ENCODE results near the gene NQO2. TPM values are rescaled to one million over a fixed set of nuclear protein-coding genes. Genes with fewer than 3 reads are reported as not detected.

NQO2 gene
- total RNA-seq, 1 experiment from 2014 or later = 82.9 TPM

DNA sequence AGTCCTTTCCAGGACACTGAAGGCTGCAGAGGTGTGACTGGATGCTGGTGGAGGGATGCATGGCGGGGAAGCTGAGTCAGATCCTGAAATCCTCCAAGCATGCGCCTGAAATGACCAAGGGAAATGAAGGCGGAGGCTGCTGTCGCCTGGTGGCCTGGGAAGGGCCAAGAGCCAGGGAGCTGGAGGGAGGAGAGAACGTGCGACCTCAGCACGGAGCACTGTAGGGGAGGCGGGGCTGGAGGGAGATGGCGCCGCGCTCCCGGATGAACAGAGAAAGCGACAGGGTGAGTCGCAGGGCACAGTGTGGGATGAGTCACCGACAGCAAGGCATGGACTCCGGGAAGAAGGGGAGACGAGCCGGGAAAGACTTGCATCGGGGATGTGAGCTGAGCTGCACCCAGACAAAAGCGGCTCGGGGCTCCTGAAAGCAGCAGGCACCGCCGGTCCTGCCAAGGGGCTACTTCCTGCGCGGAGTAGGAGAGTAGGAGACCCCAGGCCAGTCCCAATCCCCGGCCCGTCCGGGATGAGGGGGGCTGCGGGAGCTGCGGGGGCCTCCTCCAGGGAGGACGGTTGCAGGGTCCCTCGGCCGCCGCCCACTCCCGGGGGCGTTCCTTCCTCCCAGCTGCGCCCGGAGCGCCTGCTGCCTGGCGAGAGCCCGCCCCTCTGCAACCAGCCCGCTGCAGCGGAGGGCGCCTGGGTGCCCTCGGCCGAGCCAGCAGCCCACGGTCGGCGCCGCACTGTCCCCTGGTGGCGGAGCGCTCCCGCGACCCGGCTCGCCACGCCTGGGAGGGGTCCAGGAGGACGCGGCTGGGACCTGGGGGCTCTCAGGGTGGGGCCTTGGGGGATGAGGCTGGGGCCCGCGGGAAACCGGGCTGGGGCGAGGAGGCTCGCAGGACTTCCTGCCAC lies 11.0 kb upstream of the NQO2 start (continued):
- TF ChIP-seq, protein P1, sequence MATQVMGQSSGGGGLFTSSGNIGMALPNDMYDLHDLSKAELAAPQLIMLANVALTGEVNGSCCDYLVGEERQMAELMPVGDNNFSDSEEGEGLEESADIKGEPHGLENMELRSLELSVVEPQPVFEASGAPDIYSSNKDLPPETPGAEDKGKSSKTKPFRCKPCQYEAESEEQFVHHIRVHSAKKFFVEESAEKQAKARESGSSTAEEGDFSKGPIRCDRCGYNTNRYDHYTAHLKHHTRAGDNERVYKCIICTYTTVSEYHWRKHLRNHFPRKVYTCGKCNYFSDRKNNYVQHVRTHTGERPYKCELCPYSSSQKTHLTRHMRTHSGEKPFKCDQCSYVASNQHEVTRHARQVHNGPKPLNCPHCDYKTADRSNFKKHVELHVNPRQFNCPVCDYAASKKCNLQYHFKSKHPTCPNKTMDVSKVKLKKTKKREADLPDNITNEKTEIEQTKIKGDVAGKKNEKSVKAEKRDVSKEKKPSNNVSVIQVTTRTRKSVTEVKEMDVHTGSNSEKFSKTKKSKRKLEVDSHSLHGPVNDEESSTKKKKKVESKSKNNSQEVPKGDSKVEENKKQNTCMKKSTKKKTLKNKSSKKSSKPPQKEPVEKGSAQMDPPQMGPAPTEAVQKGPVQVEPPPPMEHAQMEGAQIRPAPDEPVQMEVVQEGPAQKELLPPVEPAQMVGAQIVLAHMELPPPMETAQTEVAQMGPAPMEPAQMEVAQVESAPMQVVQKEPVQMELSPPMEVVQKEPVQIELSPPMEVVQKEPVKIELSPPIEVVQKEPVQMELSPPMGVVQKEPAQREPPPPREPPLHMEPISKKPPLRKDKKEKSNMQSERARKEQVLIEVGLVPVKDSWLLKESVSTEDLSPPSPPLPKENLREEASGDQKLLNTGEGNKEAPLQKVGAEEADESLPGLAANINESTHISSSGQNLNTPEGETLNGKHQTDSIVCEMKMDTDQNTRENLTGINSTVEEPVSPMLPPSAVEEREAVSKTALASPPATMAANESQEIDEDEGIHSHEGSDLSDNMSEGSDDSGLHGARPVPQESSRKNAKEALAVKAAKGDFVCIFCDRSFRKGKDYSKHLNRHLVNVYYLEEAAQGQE (IDR thresholded peaks at IDR 0.05; ENCODE audit: low read depth) = no peak
- TF ChIP-seq ZFX (IDR thresholded peaks at IDR 0.05) = peak; percentile 29; the same call in 1 of the 2 replicates
- TF ChIP-seq JUND (IDR thresholded peaks at IDR 0.05) = no peak
- TF ChIP-seq, protein P2, sequence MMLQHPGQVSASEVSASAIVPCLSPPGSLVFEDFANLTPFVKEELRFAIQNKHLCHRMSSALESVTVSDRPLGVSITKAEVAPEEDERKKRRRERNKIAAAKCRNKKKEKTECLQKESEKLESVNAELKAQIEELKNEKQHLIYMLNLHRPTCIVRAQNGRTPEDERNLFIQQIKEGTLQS (IDR thresholded peaks at IDR 0.05) = no peak

DNA sequence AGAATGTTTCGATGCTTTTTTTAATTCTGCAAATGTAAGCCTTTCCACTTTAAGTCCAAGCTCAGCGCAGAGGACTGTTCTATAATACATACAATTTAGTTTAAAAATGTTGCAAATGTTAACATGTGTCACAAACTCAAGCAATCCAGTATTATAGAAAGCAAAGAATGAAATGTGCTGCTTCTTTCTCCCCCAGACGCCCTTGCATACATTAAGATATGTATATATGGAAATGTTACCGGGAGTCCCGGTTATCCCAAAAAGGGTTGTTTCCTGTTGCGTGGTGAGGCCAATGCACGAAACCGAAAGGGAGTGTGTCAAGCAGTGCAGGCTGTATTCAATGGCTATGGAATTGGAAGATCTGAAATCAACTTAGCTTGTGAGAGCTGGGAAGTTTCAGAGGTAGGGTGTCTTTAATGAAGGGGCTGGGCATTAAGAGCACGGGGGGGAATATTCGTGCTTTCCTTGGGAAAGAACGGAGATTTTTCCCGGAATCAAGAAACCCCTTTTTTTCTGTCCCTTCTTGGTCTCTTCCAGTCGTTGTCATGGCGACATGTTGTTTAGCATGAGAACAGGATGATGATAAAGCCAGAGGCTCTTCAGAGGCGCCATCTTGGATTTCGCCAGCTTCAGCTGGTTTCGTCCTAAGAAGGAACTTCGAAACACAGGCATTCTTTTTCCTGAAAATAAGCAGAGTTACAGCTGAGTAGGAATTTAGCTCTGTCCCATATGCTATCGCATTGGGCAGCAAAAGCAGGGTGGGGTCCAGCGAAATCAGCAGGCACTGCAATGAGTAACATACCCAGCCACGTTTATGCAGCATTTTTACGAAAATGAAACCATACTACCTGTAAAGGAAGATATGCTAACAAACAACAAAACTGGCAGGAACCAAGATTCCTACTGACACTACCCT lies 10.1 kb upstream of the NQO2 start:
- no peaks in the 10 kb centered on the region for H3K9me3 ChIP-seq (ENCODE audit: control insufficient read depth in 1 of 2, insufficient read depth in 1 of 2, low read depth in 1 of 2, low read length in 2 of 2)
- peaks cover 34 to 55% of the 10 kb centered on the region in 2 experiments for H3K4me1 ChIP-seq (ENCODE audit: control insufficient read depth in 1 of 2, insufficient read depth in 2 of 2, low read length in 2 of 2)
- H3K9ac ChIP-seq (ENCODE audit: low read length) = peak overlapping the region; percentile 77
- no TSS peak for BruUV-seq (replicated peaks)
- ChIA-PET RAD21 (ENCODE audit: low non-redundant PET in 1 of 2, low total read pairs in 2 of 2, uncharacterized antibody in 2 of 2, unreplicated experiment in 2 of 2) (interaction anchor here (2.0 to 3.6 kb wide), 3 partner anchors 12 to 143 kb away, joined by 6 to 14 read pairs (median 9); no protein-coding TSS in a partner anchor), CTCF (interaction anchor here (0.9 to 3.5 kb wide), 15 partner anchors 8 to 251 kb away, joined by 3 to 58 read pairs (median 4); partner anchors contain the start of gene RIPK1), POLR2A (interaction anchor here (0.7 to 3.4 kb wide), 22 partner anchors 8 to 224 kb away, joined by 3 to 22 read pairs (median 5); partner anchors contain the start of genes NQO2, RIPK1, SERPINB1 and WRNIP1)
- no peaks in the 10 kb centered on the region for H3K79me2 ChIP-seq (ENCODE audit: insufficient read depth, low read length)
- H2AFZ ChIP-seq (ENCODE audit: low read depth, low read length, poor library complexity, severe bottlenecking) = peak overlapping the region; percentile 49
- H4K20me1 ChIP-seq (ENCODE audit: insufficient read depth) = no peaks in the 10 kb centered on the region
- H3K27ac ChIP-seq (ENCODE audit: low read depth, low read length) = peak overlapping the region; percentile 92
- peak; percentile 96 for DNase-seq (ENCODE audit: low read depth, low spot score)
- H3K4me3 ChIP-seq (replicated peaks in 1 of 2; ENCODE audit: low read depth in 1 of 2, low read length in 2 of 2) = peak overlapping the region; percentile 57 to 62
- no peaks in the 10 kb centered on the region for H3K36me3 ChIP-seq (ENCODE audit: control insufficient read depth in 1 of 2, insufficient read depth in 2 of 2, low read length in 2 of 2)
- H3K27me3 ChIP-seq (ENCODE audit: insufficient read depth, low read length) = no peaks in the 10 kb centered on the region
- ATAC-seq = peak; percentile 57
- intact Hi-C loops (cut with micrococcal nuclease) = loop anchor here (1.0 to 2.0 kb wide), 4 partner anchors 37 to 198 kb away; no protein-coding TSS in a partner anchor
- peak overlapping the region; percentile 79 for H3K4me2 ChIP-seq (ENCODE audit: low read length)
- no peaks in the 10 kb centered on the region for H3K9me2 ChIP-seq (ENCODE audit: insufficient read depth)
- TF ChIP-seq, protein P1 (IDR thresholded peaks at IDR 0.05; ENCODE audit: low read depth) = no peak
- TF ChIP-seq SRF (IDR thresholded peaks at IDR 0.05; ENCODE audit: low read depth) (no peak), EZH2phosphoT487 (IDR thresholded peaks at IDR 0.05; ENCODE audit: borderline replicate concordance) (no peak), FOSL1 (IDR thresholded peaks at IDR 0.05; ENCODE audit: low read depth) (no peak), ZFX (IDR thresholded peaks at IDR 0.05) (no peak), SIN3A (IDR thresholded peaks at IDR 0.05; ENCODE audit: low read depth) (no peak), JUND (IDR thresholded peaks at IDR 0.05) (no peak)
- TF ChIP-seq, protein P2 (IDR thresholded peaks at IDR 0.05) = no peak
